Measurements from ENCODE around the gene CLCNKB. TPM values are rescaled to one million over a fixed set of nuclear protein-coding genes. Genes with fewer than 3 reads are reported as not detected.
"Not testable (repeated sequence)": the region's sequence is repeated elsewhere in the genome, so short reads cannot be mapped to it uniquely, and the experiment has no call there.

Gene CLCNKB
- total RNA-seq, 4 donors from 2014 or later: 0.41 to 1.9 (median 1.2) TPM; not detected in 1

DNA sequence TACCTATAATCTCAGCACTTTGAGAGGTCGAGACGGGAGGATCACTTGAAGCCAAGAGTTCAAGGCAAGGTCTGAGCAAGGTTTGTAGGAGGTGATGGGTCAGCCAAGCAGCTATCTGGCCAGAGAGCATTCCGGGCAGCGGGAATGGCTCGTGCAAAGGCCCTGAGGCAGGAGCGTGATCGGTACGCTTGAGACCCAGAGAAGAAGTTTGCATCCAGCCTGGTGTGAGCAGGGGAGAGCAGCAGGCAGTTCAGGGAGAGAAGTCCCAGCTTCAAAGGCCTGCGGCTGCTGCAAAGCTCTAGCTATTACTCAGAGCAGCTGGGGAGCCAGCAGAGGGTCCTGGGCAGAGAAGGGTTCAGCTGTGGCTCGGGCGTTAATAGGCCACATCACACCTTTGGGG lies 44.7 kb upstream of the CLCNKB start:
- intact Hi-C loops (cut with DNase I; ENCODE audit: low total_unique reads): no loop called here

DNA sequence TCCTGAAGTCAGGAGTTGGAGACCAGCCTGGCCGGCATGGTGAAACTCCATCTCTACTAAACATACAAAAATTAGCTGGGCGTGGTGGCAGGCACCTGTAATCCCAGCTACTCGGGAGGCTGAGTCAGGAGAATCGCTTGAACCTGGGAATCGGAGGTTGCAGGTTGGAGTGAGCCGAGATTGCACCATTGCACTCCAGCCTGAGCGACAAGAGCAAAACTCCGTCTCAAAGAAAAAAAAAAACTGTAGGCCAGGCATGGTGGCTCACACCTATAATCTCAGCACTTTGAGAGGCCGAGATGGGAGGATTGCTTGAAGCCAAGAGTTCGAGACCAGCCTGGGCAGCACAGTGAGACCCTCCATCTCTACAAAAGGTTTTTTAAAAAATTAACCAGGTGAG lies 42.3 kb upstream of the CLCNKB start:
- H3K4me1 ChIP-seq; H3K27me3 ChIP-seq; DNase-seq; H3K36me3 ChIP-seq; H3K9me3 ChIP-seq; H3K27ac ChIP-seq; H3K4me3 ChIP-seq; intact Hi-C loops (cut with DNase I; ENCODE audit: low total_unique reads): not testable (repeated sequence)

More for the DNA sequence above, 44.7 kb upstream of the CLCNKB start:
- TF ChIP-seq POLR2A (IDR thresholded peaks at IDR 0.05): no peak
- TF ChIP-seq, protein P1, sequence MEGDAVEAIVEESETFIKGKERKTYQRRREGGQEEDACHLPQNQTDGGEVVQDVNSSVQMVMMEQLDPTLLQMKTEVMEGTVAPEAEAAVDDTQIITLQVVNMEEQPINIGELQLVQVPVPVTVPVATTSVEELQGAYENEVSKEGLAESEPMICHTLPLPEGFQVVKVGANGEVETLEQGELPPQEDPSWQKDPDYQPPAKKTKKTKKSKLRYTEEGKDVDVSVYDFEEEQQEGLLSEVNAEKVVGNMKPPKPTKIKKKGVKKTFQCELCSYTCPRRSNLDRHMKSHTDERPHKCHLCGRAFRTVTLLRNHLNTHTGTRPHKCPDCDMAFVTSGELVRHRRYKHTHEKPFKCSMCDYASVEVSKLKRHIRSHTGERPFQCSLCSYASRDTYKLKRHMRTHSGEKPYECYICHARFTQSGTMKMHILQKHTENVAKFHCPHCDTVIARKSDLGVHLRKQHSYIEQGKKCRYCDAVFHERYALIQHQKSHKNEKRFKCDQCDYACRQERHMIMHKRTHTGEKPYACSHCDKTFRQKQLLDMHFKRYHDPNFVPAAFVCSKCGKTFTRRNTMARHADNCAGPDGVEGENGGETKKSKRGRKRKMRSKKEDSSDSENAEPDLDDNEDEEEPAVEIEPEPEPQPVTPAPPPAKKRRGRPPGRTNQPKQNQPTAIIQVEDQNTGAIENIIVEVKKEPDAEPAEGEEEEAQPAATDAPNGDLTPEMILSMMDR (IDR thresholded peaks at IDR 0.05): no peak
- no peaks in the 10 kb centered on the region for H3K4me1 ChIP-seq
- no peaks in the 10 kb centered on the region for H3K36me3 ChIP-seq
- no peaks in the 10 kb centered on the region for H3K9me3 ChIP-seq
- H3K4me3 ChIP-seq: no peak overlapping the region
- no peak for DNase-seq
- no peak overlapping the region for H3K27ac ChIP-seq
- H3K27me3 ChIP-seq: no peaks in the 10 kb centered on the region

- Histone ChIP-seq H3K27me3 (no peaks in the 10 kb centered on the region), H3K4me1 (no peaks in the 10 kb centered on the region), H3K9me3 (no peaks in the 10 kb centered on the region), H3K27ac (no peak overlapping the region), H3K36me3 (no peaks in the 10 kb centered on the region), H3K4me3 (no peak overlapping the region)
- no peak for DNase-seq
- TF ChIP-seq POLR2A (IDR thresholded peaks at IDR 0.05): no peak
- TF ChIP-seq, protein P1 (IDR thresholded peaks at IDR 0.05): no peak
- intact Hi-C loops (cut with DNase I; ENCODE audit: low total_unique reads): no loop called here
Observed at GRCh38 chr1:16005597-16005996, 38.0 kb upstream of the CLCNKB start.

- no peak for DNase-seq
- Histone ChIP-seq H3K4me3 (no peak overlapping the region), H3K36me3 (no peaks in the 10 kb centered on the region), H3K27me3 (no peaks in the 10 kb centered on the region), H3K4me1 (no peaks in the 10 kb centered on the region), H3K9me3 (no peaks in the 10 kb centered on the region), H3K27ac (no peak overlapping the region)
- no peak for TF ChIP-seq POLR2A (IDR thresholded peaks at IDR 0.05)
- TF ChIP-seq, protein P1 (IDR thresholded peaks at IDR 0.05): no peak
- intact Hi-C loops (cut with DNase I; ENCODE audit: low total_unique reads): no loop called here
Observed at GRCh38 chr1:16006010-16006409, 37.6 kb upstream of the CLCNKB start.

DNA sequence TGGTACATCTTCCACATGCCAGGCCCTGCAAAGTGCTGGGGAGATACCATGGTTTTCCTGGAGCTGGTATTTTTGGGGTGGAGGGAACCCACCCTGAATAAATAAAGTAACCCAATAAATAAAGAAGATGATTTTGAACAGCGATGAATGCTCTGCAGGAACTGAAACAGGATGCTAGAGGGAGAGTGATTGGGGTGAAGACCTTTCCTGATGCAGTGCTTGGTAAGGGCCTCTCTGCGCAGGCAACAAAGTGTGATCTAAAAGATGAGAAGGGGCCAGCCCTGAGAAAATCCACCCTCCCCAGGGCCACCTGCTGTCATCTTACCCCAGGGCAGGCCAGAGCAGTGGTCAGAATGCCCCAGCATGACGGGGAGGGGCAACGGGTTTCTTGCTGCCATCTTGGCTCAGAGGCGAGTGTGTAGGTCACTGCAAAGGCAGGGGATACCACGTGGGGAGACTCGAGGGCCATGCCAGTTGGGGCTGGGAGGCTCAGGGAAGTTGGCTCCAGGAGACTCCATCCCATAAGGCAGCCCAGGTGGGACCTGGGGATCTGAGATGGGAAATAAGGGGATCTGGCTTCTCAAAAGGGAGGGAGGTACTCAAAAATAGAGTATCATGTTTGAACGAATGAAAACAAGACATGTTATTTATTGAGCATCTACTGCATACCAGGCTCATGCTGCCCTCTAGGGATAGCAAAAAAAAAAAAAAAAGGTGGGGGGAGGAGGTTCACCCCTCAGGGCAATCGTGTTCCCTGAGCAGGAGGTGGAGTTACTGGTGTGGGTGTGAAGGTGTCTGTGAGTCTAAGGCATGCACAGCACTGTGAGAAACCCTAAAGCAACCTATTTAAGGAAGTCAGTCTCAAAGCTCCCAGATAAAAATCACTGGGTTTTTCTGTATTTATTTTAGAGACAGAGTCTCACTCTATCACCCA lies 36.8 kb upstream of the CLCNKB start:
- Histone ChIP-seq H3K27me3 (no peaks in the 10 kb centered on the region), H3K9me3 (no peaks in the 10 kb centered on the region), H3K27ac (no peak overlapping the region), H3K36me3 (no peaks in the 10 kb centered on the region), H3K4me1 (no peaks in the 10 kb centered on the region), H3K4me3 (no peak overlapping the region)
- intact Hi-C loops (cut with DNase I; ENCODE audit: low total_unique reads): no loop called here
- no peak for TF ChIP-seq POLR2A (IDR thresholded peaks at IDR 0.05)
- TF ChIP-seq, protein P1 (IDR thresholded peaks at IDR 0.05): no peak
- DNase-seq: no peak
